Thyroid gland (tissue), 4 donors: ENCODE results near the gene WDR64. TPM values are rescaled to one million over a fixed set of nuclear protein-coding genes. Genes with fewer than 3 reads are reported as not detected.
"Not testable (repeated sequence)": the region's sequence is repeated elsewhere in the genome, so short reads cannot be mapped to it uniquely, and the experiment has no call there.

Experiments used
- DNase-seq, 2 donors: peaks; one replicate each; pipeline ENCODE4 v3.0.0-alpha.2; 2019
- H3K27ac ChIP-seq, 3 donors: fragments of 200-600 bp; sonication (generic); 1 replicate in 2 of 3; 2 replicates in 1 of 3; pipeline ENCODE4 v1.5.1; 2016 to 2019; ENCODE audit warnings: mild to moderate bottlenecking in 1 of 3, moderate library complexity in 1 of 3
- H3K27me3 ChIP-seq: fragments of 200-600 bp; sonication (generic); one replicate; pipeline ENCODE4 v1.5.1; 2019
- H3K36me3 ChIP-seq, 2 donors: fragments of 200-600 bp; sonication (generic); one replicate each; pipeline ENCODE4 v1.5.1; 2016 to 2019
- H3K4me1 ChIP-seq, 2 donors: fragments of 200-600 bp; sonication (generic); one replicate each; pipeline ENCODE4 v1.5.1; 2017 to 2019
- H3K4me3 ChIP-seq, 3 donors: fragments of 200-600 bp; sonication (generic); replicated peaks in 1 of 3; 1 replicate in 2 of 3; 2 replicates in 1 of 3; pipeline ENCODE4 v1.5.1; 2016; ENCODE audit warnings: mild to moderate bottlenecking in 1 of 3
- H3K9me3 ChIP-seq: fragments of 200-600 bp; sonication (generic); one replicate; pipeline ENCODE4 v1.5.1; 2017
- CTCF ChIP-seq, 6 experiments: fragments of 200-600 bp in 3 of 6; fragments of 450-650 bp in 3 of 6; sonication (generic) in 3 of 6; IDR thresholded peaks; one replicate each; pipeline ENCODE4 v1.5.1; 2016 to 2019; ENCODE audit warnings: antibody characterized with exemption in 6 of 6, mild to moderate bottlenecking in 2 of 6, inconsistent platforms in 1 of 6, moderate library complexity in 1 of 6
- POLR2A ChIP-seq, 2 donors: fragments of 450-650 bp; IDR thresholded peaks; one replicate each; pipeline ENCODE4 v1.6.1; 2017; ENCODE audit warnings: antibody characterized with exemption in 2 of 2, mild to moderate bottlenecking in 2 of 2, moderate library complexity in 1 of 2
- WGBS, 2 donors: methylation state at CpG; one replicate each; pipeline ENCODE4 v1.1.5; 2017; 5-methylcytosine and 5-hydroxymethylcytosine counted together
- intact Hi-C: fragments of 100-400 bp; cut with DNase I; formaldehyde crosslinking; loops from one replicate; pipeline ENCODE4 v1.15.1; 2023
- total RNA-seq, 4 donors: library from RNA; depleted of rRNA; stranded (reverse); fragments of >200 nt; gene quantifications; one replicate each; pipeline ENCODE4 v1.2.3, GENCODE V29; 2016

Gene WDR64
- total RNA-seq, 4 donors from 2014 or later, result not detected

GRCh38 chr1:241789061-241789460, 137.0 kb downstream of the WDR64 start:
- WGBS, 2 donors, result 82 to 90% methylated on average over 2 of the region's 2 CpGs

GRCh38 chr1:241799416-241799815, 147.3 kb downstream of the WDR64 start:
- Histone ChIP-seq H3K4me1 (no peaks in the 10 kb centered on the region), H3K27me3 (no peaks in the 10 kb centered on the region), H3K36me3 (no peaks in the 10 kb centered on the region), H3K9me3 (no peaks in the 10 kb centered on the region), H3K27ac (no peak overlapping the region), H3K4me3 (no peak overlapping the region)
- WGBS, 2 donors, result 100% methylated on average over 1 of the region's 1 CpG
- DNase-seq, result no peak
- TF ChIP-seq POLR2A (IDR thresholded peaks at IDR 0.05), result no peak
- no peak for TF ChIP-seq CTCF (IDR thresholded peaks at IDR 0.05)
- intact Hi-C loops, result no loop called here

More at GRCh38 chr1:241789061-241789460, 137.0 kb downstream of the WDR64 start:
- intact Hi-C loops, result no loop called here
- no peak overlapping the region for H3K4me3 ChIP-seq
- no peaks in the 10 kb centered on the region for H3K36me3 ChIP-seq
- TF ChIP-seq POLR2A (IDR thresholded peaks at IDR 0.05) (no peak), CTCF (IDR thresholded peaks at IDR 0.05) (no peak)
- H3K27me3 ChIP-seq, result no peaks in the 10 kb centered on the region
- no peak for DNase-seq
- no peaks in the 10 kb centered on the region for H3K4me1 ChIP-seq
- H3K9me3 ChIP-seq, result no peaks in the 10 kb centered on the region
- no peak overlapping the region for H3K27ac ChIP-seq

GRCh38 chr1:241800640-241801039, 148.6 kb downstream of the WDR64 start:
- DNase-seq, result no peak
- intact Hi-C loops, result no loop called here
- Histone ChIP-seq H3K27ac (no peak overlapping the region), H3K9me3 (no peaks in the 10 kb centered on the region), H3K4me1 (no peaks in the 10 kb centered on the region), H3K27me3 (no peaks in the 10 kb centered on the region), H3K36me3 (no peaks in the 10 kb centered on the region), H3K4me3 (no peak overlapping the region)
- WGBS, 2 donors, result 68 to 75% methylated on average over 3 of the region's 3 CpGs
- TF ChIP-seq CTCF (IDR thresholded peaks at IDR 0.05) (no peak), POLR2A (IDR thresholded peaks at IDR 0.05) (no peak)

DNA sequence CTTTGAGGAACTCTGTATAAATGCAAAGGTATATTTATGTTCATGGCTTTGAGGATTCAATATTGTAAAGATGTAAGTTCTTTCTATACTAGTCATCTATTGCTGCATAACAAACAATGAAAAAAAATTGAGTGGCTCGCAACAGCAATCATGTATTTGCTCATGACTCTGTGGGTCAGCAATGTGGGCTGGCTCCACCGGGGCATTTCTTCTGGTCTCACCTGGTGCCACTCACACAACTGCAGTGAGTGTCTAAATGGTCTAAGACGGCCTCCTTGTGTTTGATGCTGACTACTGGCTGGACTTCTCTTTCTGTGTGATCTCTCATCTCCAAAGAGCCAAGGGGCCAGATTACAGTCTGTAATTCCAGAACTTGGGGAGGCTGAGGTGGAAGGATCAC, 150.8 kb downstream of the WDR64 start:
- H3K27ac ChIP-seq, result no peak overlapping the region

DNA sequence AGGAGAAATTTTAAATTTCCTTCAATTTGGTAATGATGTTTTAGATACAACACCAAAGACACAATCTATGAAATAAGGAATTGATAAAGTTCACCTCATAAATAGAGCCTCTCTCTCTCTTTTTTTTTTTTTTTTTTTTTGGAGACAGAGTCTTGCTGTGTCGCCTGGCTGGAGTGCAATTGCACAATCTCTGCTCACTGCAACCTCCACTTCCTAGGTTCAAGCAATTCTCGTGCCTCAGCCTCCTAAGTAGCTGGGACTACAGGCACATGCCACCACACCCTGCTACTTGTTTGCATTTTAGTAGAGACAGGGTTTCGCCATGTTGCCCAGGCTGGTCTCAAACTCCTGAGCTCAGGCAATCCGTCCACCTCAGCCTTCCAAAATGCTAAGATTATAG, 152.6 kb downstream of the WDR64 start:
- H3K4me3 ChIP-seq, H3K36me3 ChIP-seq, H3K27me3 ChIP-seq, H3K4me1 ChIP-seq, intact Hi-C loops, H3K27ac ChIP-seq, DNase-seq, H3K9me3 ChIP-seq: not testable (repeated sequence)
- WGBS, 2 donors, result 79 to 85% methylated on average over 4 of the region's 4 CpGs

More for the DNA sequence above, 150.8 kb downstream of the WDR64 start:
- 89% methylated on average over 3 of the region's 3 CpGs for WGBS, 2 donors
- no peak overlapping the region for H3K4me3 ChIP-seq
- no peaks in the 10 kb centered on the region for H3K9me3 ChIP-seq
- H3K4me1 ChIP-seq, result no peaks in the 10 kb centered on the region
- no peak for DNase-seq
- no peaks in the 10 kb centered on the region for H3K36me3 ChIP-seq
- TF ChIP-seq CTCF (IDR thresholded peaks at IDR 0.05), result no peak
- TF ChIP-seq POLR2A (IDR thresholded peaks at IDR 0.05), result no peak
- intact Hi-C loops, result no loop called here
- H3K27me3 ChIP-seq, result no peaks in the 10 kb centered on the region

- Histone ChIP-seq H3K27ac (no peak overlapping the region), H3K4me1 (no peaks in the 10 kb centered on the region), H3K4me3 (no peak overlapping the region), H3K9me3 (no peaks in the 10 kb centered on the region), H3K27me3 (no peaks in the 10 kb centered on the region), H3K36me3 (no peaks in the 10 kb centered on the region)
- 44 to 47% methylated on average over 2 of the region's 2 CpGs for WGBS, 2 donors
- intact Hi-C loops, result no loop called here
- no peak for DNase-seq
- TF ChIP-seq POLR2A (IDR thresholded peaks at IDR 0.05) (no peak), CTCF (IDR thresholded peaks at IDR 0.05) (no peak)
Measured at GRCh38 chr1:241808265-241808664, 156.2 kb downstream of the WDR64 start.
